ENCODE measurements around the gene TRIM4. TPM values are rescaled to one million over a fixed set of nuclear protein-coding genes. Genes with fewer than 3 reads are reported as not detected.
"Not testable (repeated sequence)": the region's sequence is repeated elsewhere in the genome, so short reads cannot be mapped to it uniquely, and the experiment has no call there.

Gene TRIM4
- total and polyA plus RNA-seq, 2 donors (not counting 3 experiments of a cell fraction or from before 2014, with no cell fraction given), result 13.0 to 22.1 TPM

GRCh38 chr7:99893280-99893679 is 26.1 kb downstream of the TRIM4 start:
- DNase-seq (ENCODE audit: low read depth, low spot score), result no peak
- no TSS peak for BruUV-seq (replicated peaks)
- dilution Hi-C loops (cut with MboI; ENCODE audit: extremely low pct_ligation_motif_present, low sequenced_read_pairs), result no loop called here

GRCh38 chr7:99890348-99890747 is 29.0 kb downstream of the TRIM4 start:
- dilution Hi-C loops (cut with MboI; ENCODE audit: extremely low pct_ligation_motif_present, low sequenced_read_pairs); H3K9ac ChIP-seq (replicated peaks; ENCODE audit: extremely low read depth, insufficient read depth, low read length); DNase-seq (ENCODE audit: low read depth, low spot score); H4K20me1 ChIP-seq (replicated peaks; ENCODE audit: control insufficient read depth, extremely low read depth, insufficient read depth, low read length); H3K9me3 ChIP-seq (replicated peaks; ENCODE audit: control insufficient read depth, insufficient read depth, low read length); H3K27ac ChIP-seq (ENCODE audit: insufficient read depth, low read depth, low read length); intact Hi-C loops (cut with micrococcal nuclease); H3K4me1 ChIP-seq (ENCODE audit: control insufficient read depth, extremely low read depth, insufficient read depth, low read length); H3K4me2 ChIP-seq (ENCODE audit: insufficient read depth, low read length); BruUV-seq (replicated peaks); CTCF ChIA-PET; H3K4me3 ChIP-seq (replicated peaks in 1 of 3; ENCODE audit: insufficient read depth in 1 of 3, low read depth in 1 of 3, low read length in 3 of 3); H2AFZ ChIP-seq (ENCODE audit: low read depth, low read length); FAIRE-seq; H3K9me1 ChIP-seq (replicated peaks; ENCODE audit: control insufficient read depth, extremely low read depth, insufficient read depth, low read length); H3K36me3 ChIP-seq (ENCODE audit: control insufficient read depth in 2 of 2, extremely low read depth in 1 of 2, insufficient read depth in 2 of 2, low read length in 2 of 2); H3K27me3 ChIP-seq (ENCODE audit: control insufficient read depth in 2 of 2, insufficient read depth in 2 of 2, low read length in 2 of 2); POLR2A ChIA-PET; H3K79me2 ChIP-seq (ENCODE audit: control insufficient read depth, insufficient read depth, low read length): not testable (repeated sequence)

More at GRCh38 chr7:99893280-99893679, 26.1 kb downstream of the TRIM4 start:
- no peaks in the 10 kb centered on the region for H3K27me3 ChIP-seq (ENCODE audit: control insufficient read depth in 2 of 2, insufficient read depth in 2 of 2, low read length in 2 of 2)
- intact Hi-C loops (cut with micrococcal nuclease), result no loop called here
- no peaks in the 10 kb centered on the region for H4K20me1 ChIP-seq (replicated peaks; ENCODE audit: control insufficient read depth, extremely low read depth, insufficient read depth, low read length)
- H3K9me3 ChIP-seq (replicated peaks; ENCODE audit: control insufficient read depth, insufficient read depth, low read length), result no peaks in the 10 kb centered on the region
- ChIA-PET CTCF (no interaction called here), POLR2A (no interaction called here)
- H3K4me2 ChIP-seq (ENCODE audit: insufficient read depth, low read length), result no peak overlapping the region
- H3K9me1 ChIP-seq (replicated peaks; ENCODE audit: control insufficient read depth, extremely low read depth, insufficient read depth, low read length), result no peaks in the 10 kb centered on the region
- peaks cover 0 to 2% of the 10 kb centered on the region in 2 experiments for H3K36me3 ChIP-seq (ENCODE audit: control insufficient read depth in 2 of 2, extremely low read depth in 1 of 2, insufficient read depth in 2 of 2, low read length in 2 of 2)
- no peaks in the 10 kb centered on the region for H3K4me1 ChIP-seq (ENCODE audit: control insufficient read depth, extremely low read depth, insufficient read depth, low read length)
- no peak overlapping the region for H3K27ac ChIP-seq (ENCODE audit: insufficient read depth, low read depth, low read length)
- no peak overlapping the region for H3K9ac ChIP-seq (replicated peaks; ENCODE audit: extremely low read depth, insufficient read depth, low read length)
- no peaks in the 10 kb centered on the region for H3K79me2 ChIP-seq (ENCODE audit: control insufficient read depth, insufficient read depth, low read length)
- no peak for TF ChIP-seq POLR2AphosphoS5 (IDR thresholded peaks at IDR 0.05; ENCODE audit: insufficient read depth, low read depth, low read length)
- no peak for TF ChIP-seq MAX (IDR thresholded peaks at IDR 0.05; ENCODE audit: insufficient read depth, insufficient read length)
- no peak for TF ChIP-seq MYC (IDR thresholded peaks at IDR 0.05; ENCODE audit: low read depth, low read length)
- TF ChIP-seq CTCF (IDR thresholded peaks at IDR 0.05; ENCODE audit: extremely low read depth in 1 of 2, insufficient read depth in 1 of 2, low read depth in 1 of 2, low read length in 2 of 2), result no peak
- no peak for TF ChIP-seq GATA2 (IDR thresholded peaks at IDR 0.05; ENCODE audit: insufficient read depth, insufficient read length, low read depth, low read length)
- H2AFZ ChIP-seq (ENCODE audit: low read depth, low read length), result no peak overlapping the region
- H3K4me3 ChIP-seq (replicated peaks in 1 of 3; ENCODE audit: insufficient read depth in 1 of 3, low read depth in 1 of 3, low read length in 3 of 3), result no peak overlapping the region
- no peak for FAIRE-seq

- H3K36me3 ChIP-seq (ENCODE audit: control insufficient read depth in 2 of 2, extremely low read depth in 1 of 2, insufficient read depth in 2 of 2, low read length in 2 of 2); POLR2A ChIA-PET; H3K4me3 ChIP-seq (replicated peaks in 1 of 3; ENCODE audit: insufficient read depth in 1 of 3, low read depth in 1 of 3, low read length in 3 of 3); H3K9me3 ChIP-seq (replicated peaks; ENCODE audit: control insufficient read depth, insufficient read depth, low read length); intact Hi-C loops (cut with micrococcal nuclease); H3K9me1 ChIP-seq (replicated peaks; ENCODE audit: control insufficient read depth, extremely low read depth, insufficient read depth, low read length); H3K9ac ChIP-seq (replicated peaks; ENCODE audit: extremely low read depth, insufficient read depth, low read length); CTCF ChIA-PET; H2AFZ ChIP-seq (ENCODE audit: low read depth, low read length); FAIRE-seq; dilution Hi-C loops (cut with MboI; ENCODE audit: extremely low pct_ligation_motif_present, low sequenced_read_pairs); DNase-seq (ENCODE audit: low read depth, low spot score); H3K27me3 ChIP-seq (ENCODE audit: control insufficient read depth in 2 of 2, insufficient read depth in 2 of 2, low read length in 2 of 2); H3K4me1 ChIP-seq (ENCODE audit: control insufficient read depth, extremely low read depth, insufficient read depth, low read length); H4K20me1 ChIP-seq (replicated peaks; ENCODE audit: control insufficient read depth, extremely low read depth, insufficient read depth, low read length); H3K27ac ChIP-seq (ENCODE audit: insufficient read depth, low read depth, low read length); H3K79me2 ChIP-seq (ENCODE audit: control insufficient read depth, insufficient read depth, low read length); BruUV-seq (replicated peaks); H3K4me2 ChIP-seq (ENCODE audit: insufficient read depth, low read length): not testable (repeated sequence)
Observed at GRCh38 chr7:99888366-99888765, 31.0 kb downstream of the TRIM4 start.
